Ectodermal cell (in vitro differentiated cells): ENCODE data around the gene LDLRAD1.

Experiments used
- H3K27ac ChIP-seq: 2 replicates; pipeline ENCODE4 v1.7.0; 2013; ENCODE audit warnings: mild to moderate bottlenecking, low read depth, low read length; ENCODE audit not compliant: insufficient read depth, poor library complexity, severe bottlenecking
- H3K27me3 ChIP-seq: 2 replicates; pipeline ENCODE4 v1.7.0; 2013; ENCODE audit warnings: mild to moderate bottlenecking, low read length; ENCODE audit not compliant: insufficient read depth, control insufficient read depth, poor library complexity, severe bottlenecking
- H3K36me3 ChIP-seq: one replicate; pipeline ENCODE4 v1.7.0; 2013; ENCODE audit warnings: low read length; ENCODE audit not compliant: control insufficient read depth, insufficient read depth
- H3K4me1 ChIP-seq: one replicate; pipeline ENCODE4 v1.7.0; 2013; ENCODE audit warnings: low read length; ENCODE audit not compliant: control insufficient read depth, insufficient read depth
- H3K4me3 ChIP-seq: 2 replicates; pipeline ENCODE4 v1.7.0; 2013; ENCODE audit warnings: low read depth, low read length, control low read depth; ENCODE audit not compliant: insufficient read depth
- H3K9me3 ChIP-seq: 2 replicates; pipeline ENCODE4 v1.7.0; 2013; ENCODE audit warnings: mild to moderate bottlenecking, low read length, moderate library complexity; ENCODE audit not compliant: control insufficient read depth
- WGBS, 2 experiments: methylation state at CpG; one replicate each; pipeline ENCODE4 v1.1.7; 2013; ENCODE audit warnings: missing lambda C conversion rate in 2 of 2; 5-methylcytosine and 5-hydroxymethylcytosine counted together

Gene LDLRAD1

DNA sequence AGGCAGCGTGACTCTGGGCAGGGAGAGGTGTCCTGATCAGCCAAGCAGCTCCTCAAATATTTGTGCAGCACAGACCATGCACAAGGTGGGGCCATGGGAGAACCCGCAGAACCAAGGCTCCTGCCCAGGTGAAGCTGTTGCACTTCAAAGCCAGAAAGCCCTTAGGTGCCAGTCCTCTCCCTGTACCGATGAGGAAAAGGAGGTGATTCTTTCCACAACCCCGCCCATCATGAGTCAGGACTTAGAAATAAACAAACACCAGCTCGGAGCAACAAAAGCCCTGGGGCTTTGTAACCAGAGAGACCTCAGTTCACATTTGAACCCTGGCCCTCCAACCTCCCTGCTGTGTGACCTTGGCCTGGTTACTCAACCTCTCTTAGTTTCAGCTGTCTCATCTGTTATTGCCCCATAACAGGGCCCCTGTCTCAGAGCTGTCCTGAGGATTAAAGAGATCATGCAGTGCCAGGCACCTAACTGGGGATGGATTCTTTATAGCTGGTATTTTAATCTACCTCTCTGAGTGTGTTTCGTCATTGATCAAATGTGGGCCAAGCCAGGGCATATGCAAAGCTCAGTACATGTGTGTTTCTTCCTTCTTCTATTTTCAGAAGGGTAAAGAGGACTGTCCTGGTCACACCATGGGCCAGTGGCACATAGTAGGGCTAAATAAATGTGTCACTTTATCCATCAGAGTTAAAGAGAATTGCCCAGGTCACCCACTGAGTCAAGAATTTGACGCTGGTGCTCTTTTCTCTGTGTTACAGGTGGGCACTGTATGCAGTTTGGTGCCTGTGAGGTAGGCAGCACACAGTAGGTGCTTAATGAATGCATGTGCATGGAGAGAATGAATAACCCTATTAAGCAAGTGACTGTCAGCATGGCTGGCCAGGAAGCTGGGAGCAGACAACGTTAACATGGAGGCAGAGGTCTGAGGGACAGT is 1.4 kb downstream of the LDLRAD1 start:
- H3K4me3 ChIP-seq: no peak overlapping the region
- no peaks in the 10 kb centered on the region for H3K27me3 ChIP-seq
- 72% methylated on average over 8 of the region's 8 CpGs for WGBS, 2 experiments
- H3K4me1 ChIP-seq: no peaks in the 10 kb centered on the region
- H3K27ac ChIP-seq: no peak overlapping the region
- no peaks in the 10 kb centered on the region for H3K36me3 ChIP-seq
- no peaks in the 10 kb centered on the region for H3K9me3 ChIP-seq

DNA sequence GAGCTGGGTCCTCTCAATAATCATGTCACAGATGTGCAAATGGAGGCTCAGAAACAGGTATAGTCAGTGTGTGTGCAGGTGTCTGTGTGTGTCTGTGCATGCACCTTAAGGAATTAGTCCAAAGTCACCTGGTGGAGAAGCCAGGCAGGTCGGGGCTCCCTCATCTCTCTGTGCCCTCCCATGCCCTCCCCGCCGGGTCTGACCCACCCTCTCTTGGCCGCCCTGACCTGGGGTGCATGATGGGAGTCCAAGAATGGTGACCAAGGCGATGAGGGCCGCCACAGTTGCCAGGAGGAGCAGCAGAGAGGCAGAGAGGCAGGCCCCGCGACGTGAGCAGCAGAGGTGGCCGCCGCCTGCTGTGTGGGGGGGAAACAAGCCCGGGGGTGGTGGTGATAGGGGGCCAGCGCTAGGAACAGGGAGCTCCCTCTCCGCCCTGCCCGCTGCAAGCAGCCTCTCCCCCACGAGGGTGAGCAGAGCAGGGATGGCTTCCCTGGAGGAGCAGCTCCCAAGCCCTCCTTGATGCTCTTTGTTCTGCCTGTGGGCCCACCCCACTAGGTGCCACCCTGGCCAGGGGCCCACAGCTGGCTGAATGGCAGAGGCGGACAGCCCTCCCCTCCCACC is 3.9 kb downstream of the LDLRAD1 start:
- H3K4me1 ChIP-seq: no peaks in the 10 kb centered on the region
- WGBS, 2 experiments: 77 to 79% methylated on average over 17 of the region's 17 CpGs
- H3K27me3 ChIP-seq: no peaks in the 10 kb centered on the region
- H3K9me3 ChIP-seq: no peaks in the 10 kb centered on the region
- no peak overlapping the region for H3K27ac ChIP-seq
- H3K36me3 ChIP-seq: no peaks in the 10 kb centered on the region
- no peak overlapping the region for H3K4me3 ChIP-seq

GRCh38 chr1:54013393-54014008 is 4.5 kb downstream of the LDLRAD1 start:
- no peak overlapping the region for H3K27ac ChIP-seq
- H3K27me3 ChIP-seq: no peaks in the 10 kb centered on the region
- no peaks in the 10 kb centered on the region for H3K36me3 ChIP-seq
- 91 to 94% methylated on average over 8 of the region's 8 CpGs for WGBS, 2 experiments
- no peaks in the 10 kb centered on the region for H3K9me3 ChIP-seq
- no peaks in the 10 kb centered on the region for H3K4me1 ChIP-seq
- H3K4me3 ChIP-seq: no peak overlapping the region

- Histone ChIP-seq H3K4me1 (no peaks in the 10 kb centered on the region), H3K36me3 (no peaks in the 10 kb centered on the region), H3K27me3 (no peaks in the 10 kb centered on the region), H3K4me3 (no peak overlapping the region), H3K9me3 (no peaks in the 10 kb centered on the region), H3K27ac (no peak overlapping the region)
- 95 to 97% methylated on average over 8 of the region's 8 CpGs for WGBS, 2 experiments
These were observed 5.1 kb downstream of the LDLRAD1 start for GRCh38 chr1:54012863-54013262.

DNA sequence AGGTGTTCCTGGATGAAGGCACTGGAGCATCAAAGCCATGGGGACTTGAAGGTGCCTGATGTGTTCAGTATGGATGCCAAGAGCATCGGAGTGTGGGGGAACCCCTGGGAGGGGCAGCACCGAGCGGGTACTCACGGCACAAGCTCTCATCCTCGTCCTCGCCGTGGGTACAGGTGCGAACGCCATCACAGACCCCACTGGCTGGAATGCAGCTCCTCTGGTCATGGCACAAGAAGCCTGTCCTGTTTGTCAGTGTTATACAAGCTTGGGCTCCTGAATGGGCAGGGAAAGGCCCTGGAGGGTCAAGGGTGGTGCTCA is 6.0 kb downstream of the LDLRAD1 start:
- Histone ChIP-seq H3K27me3 (no peaks in the 10 kb centered on the region), H3K4me3 (no peak overlapping the region), H3K27ac (no peak overlapping the region), H3K36me3 (no peaks in the 10 kb centered on the region), H3K4me1 (no peaks in the 10 kb centered on the region), H3K9me3 (no peaks in the 10 kb centered on the region)
- 90 to 91% methylated on average over 9 of the region's 9 CpGs for WGBS, 2 experiments

GRCh38 chr1:54011316-54012007 is 6.5 kb downstream of the LDLRAD1 start:
- no peak overlapping the region for H3K4me3 ChIP-seq
- H3K4me1 ChIP-seq: no peaks in the 10 kb centered on the region
- H3K27me3 ChIP-seq: no peaks in the 10 kb centered on the region
- H3K9me3 ChIP-seq: no peaks in the 10 kb centered on the region
- WGBS, 2 experiments: 87 to 89% methylated on average over 9 of the region's 9 CpGs
- no peak overlapping the region for H3K27ac ChIP-seq
- H3K36me3 ChIP-seq: no peaks in the 10 kb centered on the region

DNA sequence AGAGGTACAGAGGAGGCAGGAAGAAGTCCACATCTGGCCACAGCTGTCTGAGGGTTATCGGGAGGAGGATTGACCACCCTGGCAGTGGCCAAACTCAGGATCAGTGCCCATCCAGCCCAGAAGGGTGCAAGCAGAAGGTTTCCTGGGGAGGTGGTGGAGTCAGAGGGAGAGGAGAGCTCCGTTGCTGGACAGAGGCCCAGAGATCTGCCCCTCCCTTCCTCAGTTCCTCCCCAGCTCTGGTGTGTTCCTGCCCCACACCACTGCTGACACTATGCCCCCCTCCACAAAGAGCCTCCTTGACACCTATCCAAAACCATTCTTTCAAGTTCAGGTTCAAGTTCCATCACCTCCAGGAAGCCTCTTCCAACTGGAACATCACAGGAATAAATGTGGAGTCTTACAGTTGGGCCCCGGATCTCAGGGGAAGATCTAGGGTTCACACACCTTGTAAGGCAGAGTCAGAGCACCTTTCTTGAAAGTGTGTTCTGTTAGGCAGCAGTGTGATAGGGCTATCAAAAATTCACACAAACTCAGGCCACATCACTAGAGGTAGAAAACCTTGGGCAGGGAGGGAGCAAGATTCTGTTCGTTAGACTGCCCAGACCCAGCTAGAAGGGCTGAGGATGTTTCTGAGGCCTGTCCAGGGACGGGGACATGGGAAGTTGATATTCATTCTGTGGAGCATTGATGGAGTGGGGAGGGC is 7.4 kb downstream of the LDLRAD1 start:
- H3K27me3 ChIP-seq: no peaks in the 10 kb centered on the region
- no peaks in the 10 kb centered on the region for H3K4me1 ChIP-seq
- no peaks in the 10 kb centered on the region for H3K9me3 ChIP-seq
- H3K36me3 ChIP-seq: no peaks in the 10 kb centered on the region
- H3K4me3 ChIP-seq: no peak overlapping the region
- no peak overlapping the region for H3K27ac ChIP-seq
- WGBS, 2 experiments: 86 to 89% methylated on average over 5 of the region's 5 CpGs

DNA sequence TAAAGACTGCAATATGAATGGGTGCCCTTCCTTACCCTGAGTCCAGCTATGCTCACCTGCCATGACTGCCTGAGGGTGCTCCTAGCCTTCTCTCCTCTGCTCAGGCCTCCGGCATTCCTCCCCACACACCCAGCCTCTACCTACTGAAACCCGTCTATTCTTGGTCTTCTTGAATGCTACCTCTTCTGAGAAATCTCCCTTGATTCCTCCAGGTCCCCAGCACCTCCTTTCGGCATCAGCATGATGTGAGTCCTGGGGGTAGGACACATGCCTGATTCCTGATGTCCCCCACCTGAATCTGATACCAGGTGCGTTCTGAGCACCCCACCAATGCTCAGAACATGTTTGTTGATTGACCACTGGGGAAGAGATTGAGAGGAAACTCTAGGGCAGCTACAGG is 8.6 kb downstream of the LDLRAD1 start:
- no peaks in the 10 kb centered on the region for H3K36me3 ChIP-seq
- no peak overlapping the region for H3K4me3 ChIP-seq
- H3K4me1 ChIP-seq: no peaks in the 10 kb centered on the region
- no peaks in the 10 kb centered on the region for H3K27me3 ChIP-seq
- H3K9me3 ChIP-seq: no peaks in the 10 kb centered on the region
- WGBS, 2 experiments: 90 to 94% methylated on average over 4 of the region's 4 CpGs
- H3K27ac ChIP-seq: no peak overlapping the region

- Histone ChIP-seq H3K4me3 (no peak overlapping the region), H3K36me3 (no peaks in the 10 kb centered on the region), H3K9me3 (no peaks in the 10 kb centered on the region), H3K27me3 (no peaks in the 10 kb centered on the region), H3K4me1 (no peaks in the 10 kb centered on the region), H3K27ac (no peak overlapping the region)
- WGBS, 2 experiments: 90 to 91% methylated on average over 13 of the region's 13 CpGs
These were observed 9.1 kb downstream of the LDLRAD1 start for GRCh38 chr1:54008876-54009275.
